Measurements from ENCODE around the gene TUBGCP4.

The TUBGCP4 gene

DNA sequence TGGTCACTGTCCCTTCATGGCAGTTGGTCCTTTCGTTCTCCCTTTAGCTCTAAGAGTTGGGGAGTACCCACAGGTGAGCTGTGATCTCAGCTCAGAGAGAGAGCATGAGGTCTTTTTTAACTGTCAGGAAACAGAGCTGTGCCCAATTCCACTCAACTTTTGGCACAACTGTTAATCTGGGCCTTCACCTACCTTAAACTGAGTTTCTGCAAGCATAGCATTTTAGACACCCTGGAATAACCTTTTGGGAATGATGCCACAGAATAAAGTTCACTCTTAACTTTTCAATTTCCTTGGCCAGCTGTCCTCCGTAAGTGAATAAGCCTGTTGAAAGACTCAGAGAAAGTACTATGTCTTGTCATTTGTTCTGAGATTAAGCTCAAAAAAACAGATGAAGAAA, 35.9 kb downstream of the TUBGCP4 start:
- Histone ChIP-seq H3K27me3 (ENCODE audit: insufficient read depth, low read length) (no peaks in the 10 kb centered on the region), H3K9me3 (ENCODE audit: insufficient read depth, low read depth, low read length) (no peaks in the 10 kb centered on the region), H3K36me3 (ENCODE audit: insufficient read depth, low read depth, low read length) (peaks cover 100% of the 10 kb centered on the region), H3K9ac (ENCODE audit: low read depth, low read length) (no peak overlapping the region; the same call in 1 of the 2 replicates), H3K27ac (ENCODE audit: low read length) (no peak overlapping the region), H3K4me1 (ENCODE audit: insufficient read depth, low read length) (no peaks in the 10 kb centered on the region), H3K4me3 (ENCODE audit: low read length) (no peak overlapping the region)

DNA sequence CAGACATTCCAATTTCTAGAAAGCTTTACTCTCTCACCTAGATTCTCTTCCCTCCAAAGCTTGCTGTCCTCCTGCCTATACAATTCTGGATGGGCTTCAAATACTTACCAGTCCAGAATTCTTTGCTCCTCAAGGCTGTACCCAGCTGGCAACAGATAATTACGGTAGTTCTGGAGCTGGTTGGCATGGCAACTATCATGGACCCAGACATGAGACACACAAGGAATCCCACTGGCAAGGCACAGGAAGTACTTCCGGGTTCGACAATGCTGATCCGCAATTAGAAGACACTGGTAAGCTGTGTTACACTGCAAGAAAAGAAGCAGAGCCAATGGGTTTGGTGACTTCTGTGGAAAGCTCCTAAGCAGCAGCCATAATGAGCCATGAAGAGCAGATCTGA, 37.9 kb downstream of the TUBGCP4 start:
- peaks cover 100% of the 10 kb centered on the region for H3K36me3 ChIP-seq (ENCODE audit: insufficient read depth, low read depth, low read length)
- H3K27ac ChIP-seq (ENCODE audit: low read length): no peak overlapping the region
- no peaks in the 10 kb centered on the region for H3K9me3 ChIP-seq (ENCODE audit: insufficient read depth, low read depth, low read length)
- H3K27me3 ChIP-seq (ENCODE audit: insufficient read depth, low read length): no peaks in the 10 kb centered on the region
- H3K4me3 ChIP-seq (ENCODE audit: low read length): no peak overlapping the region
- H3K9ac ChIP-seq (ENCODE audit: low read depth, low read length): no peak overlapping the region
- no peaks in the 10 kb centered on the region for H3K4me1 ChIP-seq (ENCODE audit: insufficient read depth, low read length)

DNA sequence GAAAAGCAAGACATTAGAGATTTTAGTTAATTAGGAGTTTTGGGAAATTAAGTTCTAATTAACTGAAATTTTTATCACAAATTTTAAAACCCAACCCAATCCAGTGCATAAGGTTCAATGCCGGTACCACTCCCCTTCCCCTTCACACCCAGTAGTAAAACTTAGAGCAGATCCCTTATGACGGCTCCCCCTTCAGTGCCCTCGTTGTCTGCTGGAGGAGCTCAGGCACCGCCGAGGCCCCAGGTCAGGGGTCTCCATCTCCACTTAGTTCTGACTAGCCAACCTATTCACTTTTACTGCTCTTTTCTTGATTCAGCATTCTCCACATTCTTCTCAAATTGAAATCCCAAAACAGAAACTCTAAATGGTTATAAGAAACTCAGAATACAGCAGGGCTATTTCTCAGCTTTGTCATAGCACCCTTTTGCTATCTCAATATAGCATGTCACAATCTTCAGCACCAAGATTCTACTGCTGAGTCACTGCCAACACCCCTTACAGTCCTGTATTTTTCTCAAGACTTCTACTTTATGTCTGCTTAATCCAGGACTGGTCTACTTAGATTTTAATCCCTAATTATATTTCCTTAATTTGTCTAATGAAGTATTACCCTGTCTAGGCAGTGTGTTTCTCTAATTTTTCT, 39.8 kb downstream of the TUBGCP4 start:
- Histone ChIP-seq H3K36me3 (ENCODE audit: insufficient read depth, low read depth, low read length) (peaks cover 100% of the 10 kb centered on the region), H3K9me3 (ENCODE audit: insufficient read depth, low read depth, low read length) (no peaks in the 10 kb centered on the region), H3K27me3 (ENCODE audit: insufficient read depth, low read length) (no peaks in the 10 kb centered on the region), H3K27ac (ENCODE audit: low read length) (no peak overlapping the region), H3K9ac (ENCODE audit: low read depth, low read length) (no peak overlapping the region), H3K4me1 (ENCODE audit: insufficient read depth, low read length) (no peaks in the 10 kb centered on the region), H3K4me3 (ENCODE audit: low read length) (no peak overlapping the region)

DNA sequence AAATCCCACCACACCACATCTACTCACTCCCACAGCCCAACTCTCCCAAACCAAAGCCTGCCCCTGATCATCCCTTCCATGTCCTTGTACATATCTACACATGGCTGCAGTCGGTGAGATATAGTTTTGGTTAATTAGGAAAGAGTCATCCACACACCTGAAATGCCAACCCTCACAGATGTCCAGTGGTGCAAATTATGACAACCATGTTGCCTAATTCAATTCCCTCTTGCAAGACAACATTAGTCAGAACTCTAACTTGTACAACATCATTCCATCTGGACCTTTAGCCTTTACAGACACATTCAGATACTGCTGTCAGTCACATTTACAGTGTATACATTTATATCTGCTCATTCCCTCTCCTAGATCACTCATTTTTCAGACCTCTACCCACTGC, 41.2 kb downstream of the TUBGCP4 start:
- no peak overlapping the region for H3K9ac ChIP-seq (ENCODE audit: low read depth, low read length)
- H3K9me3 ChIP-seq (ENCODE audit: insufficient read depth, low read depth, low read length): no peaks in the 10 kb centered on the region
- H3K36me3 ChIP-seq (ENCODE audit: insufficient read depth, low read depth, low read length): peaks cover 100% of the 10 kb centered on the region
- H3K27me3 ChIP-seq (ENCODE audit: insufficient read depth, low read length): no peaks in the 10 kb centered on the region
- no peaks in the 10 kb centered on the region for H3K4me1 ChIP-seq (ENCODE audit: insufficient read depth, low read length)
- H3K4me3 ChIP-seq (ENCODE audit: low read length): no peak overlapping the region
- no peak overlapping the region for H3K27ac ChIP-seq (ENCODE audit: low read length)

DNA sequence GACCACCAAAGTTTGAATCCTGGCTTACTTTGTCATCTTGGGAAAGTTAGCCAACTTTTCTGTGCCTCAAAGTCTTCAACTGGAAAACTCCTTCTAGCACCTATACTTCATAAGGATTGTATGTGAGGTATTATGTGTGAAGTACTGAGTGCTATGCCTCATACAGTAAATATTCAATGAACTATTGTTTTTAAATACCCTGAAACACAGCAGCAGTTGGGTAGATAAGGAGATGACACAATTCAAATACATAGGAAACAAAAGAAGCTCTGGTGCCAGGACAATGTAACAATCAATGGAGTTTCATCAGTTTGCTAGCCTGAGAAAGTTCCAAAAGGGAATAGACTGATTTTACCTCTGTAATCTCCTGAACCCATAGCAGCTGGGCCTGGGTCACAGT, 43.3 kb downstream of the TUBGCP4 start:
- Histone ChIP-seq H3K4me3 (ENCODE audit: low read length) (no peak overlapping the region), H3K9ac (ENCODE audit: low read depth, low read length) (no peak overlapping the region), H3K9me3 (ENCODE audit: insufficient read depth, low read depth, low read length) (no peaks in the 10 kb centered on the region), H3K36me3 (ENCODE audit: insufficient read depth, low read depth, low read length) (peaks cover 98% of the 10 kb centered on the region), H3K27ac (ENCODE audit: low read length) (no peak overlapping the region), H3K4me1 (ENCODE audit: insufficient read depth, low read length) (no peaks in the 10 kb centered on the region), H3K27me3 (ENCODE audit: insufficient read depth, low read length) (no peaks in the 10 kb centered on the region)

DNA sequence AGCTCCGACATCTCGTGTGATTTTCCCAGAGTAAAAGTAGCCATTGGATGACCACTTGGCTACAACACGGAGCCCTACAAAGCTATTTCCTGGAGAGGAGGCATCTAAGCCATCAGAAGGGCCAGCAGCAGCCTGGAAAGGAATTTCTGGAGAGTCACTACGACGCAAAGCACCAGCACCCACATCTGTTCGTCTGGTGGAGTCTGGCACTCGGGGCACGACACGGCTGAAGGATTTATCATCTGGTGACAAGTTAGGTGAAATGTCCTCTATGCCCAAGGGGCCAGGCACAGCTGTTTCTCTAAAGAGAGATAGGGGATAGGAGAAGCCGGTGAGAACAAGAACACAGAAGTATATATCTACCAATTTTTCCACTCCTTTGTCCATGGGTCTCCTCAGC, 49.5 kb downstream of the TUBGCP4 start:
- H3K4me3 ChIP-seq (ENCODE audit: low read length): no peak overlapping the region
- no peak overlapping the region for H3K9ac ChIP-seq (ENCODE audit: low read depth, low read length)
- H3K9me3 ChIP-seq (ENCODE audit: insufficient read depth, low read depth, low read length): no peaks in the 10 kb centered on the region
- H3K27ac ChIP-seq (ENCODE audit: low read length): no peak overlapping the region
- H3K4me1 ChIP-seq (ENCODE audit: insufficient read depth, low read length): no peaks in the 10 kb centered on the region
- H3K27me3 ChIP-seq (ENCODE audit: insufficient read depth, low read length): no peaks in the 10 kb centered on the region
- H3K36me3 ChIP-seq (ENCODE audit: insufficient read depth, low read depth, low read length): peaks cover 98% of the 10 kb centered on the region

DNA sequence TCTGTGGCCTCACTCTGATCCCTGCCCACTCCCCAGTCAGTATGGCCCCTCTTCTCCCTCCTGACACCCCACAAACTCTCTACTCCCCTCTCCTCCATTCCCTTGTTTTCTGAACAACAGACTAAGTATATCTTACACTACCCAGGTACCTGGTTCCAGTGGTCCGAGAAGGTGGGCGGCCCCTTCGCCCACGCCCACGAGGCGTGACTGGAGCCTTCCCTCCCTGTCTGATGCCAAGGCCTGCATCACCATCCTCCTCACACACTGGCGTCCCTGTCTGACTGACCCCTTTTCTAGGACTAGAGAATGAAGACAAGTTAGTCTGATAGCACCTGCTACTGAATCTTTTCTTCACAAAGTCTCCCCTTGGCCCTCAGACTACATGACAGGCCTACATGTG, 50.0 kb downstream of the TUBGCP4 start:
- Histone ChIP-seq H3K27ac (ENCODE audit: low read length) (no peak overlapping the region), H3K9me3 (ENCODE audit: insufficient read depth, low read depth, low read length) (no peaks in the 10 kb centered on the region), H3K36me3 (ENCODE audit: insufficient read depth, low read depth, low read length) (peaks cover 96% of the 10 kb centered on the region), H3K9ac (ENCODE audit: low read depth, low read length) (no peak overlapping the region), H3K4me3 (ENCODE audit: low read length) (no peak overlapping the region), H3K4me1 (ENCODE audit: insufficient read depth, low read length) (no peaks in the 10 kb centered on the region), H3K27me3 (ENCODE audit: insufficient read depth, low read length) (no peaks in the 10 kb centered on the region)

DNA sequence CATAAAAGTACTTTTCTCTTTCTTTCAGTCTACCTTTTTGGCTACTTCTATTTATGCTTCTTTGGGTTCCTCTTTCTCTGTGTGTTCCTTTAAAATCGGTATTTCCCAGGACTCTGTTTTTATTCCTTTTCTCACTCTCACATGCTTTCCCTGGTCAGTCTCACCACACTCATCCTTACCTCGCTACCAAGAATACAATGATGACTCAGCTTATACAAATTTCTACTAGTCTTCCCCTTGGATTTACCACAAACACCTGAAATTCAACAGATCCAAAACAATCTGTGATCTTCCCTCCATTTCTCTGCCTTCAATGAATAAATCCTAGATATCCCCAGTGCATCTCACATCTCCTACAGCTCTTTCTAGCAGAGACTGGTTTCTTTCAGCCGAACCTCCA, 52.9 kb downstream of the TUBGCP4 start:
- H3K4me3 ChIP-seq (ENCODE audit: low read length): no peak overlapping the region
- H3K27me3 ChIP-seq (ENCODE audit: insufficient read depth, low read length): no peaks in the 10 kb centered on the region
- no peak overlapping the region for H3K27ac ChIP-seq (ENCODE audit: low read length)
- H3K4me1 ChIP-seq (ENCODE audit: insufficient read depth, low read length): no peaks in the 10 kb centered on the region
- no peak overlapping the region for H3K9ac ChIP-seq (ENCODE audit: low read depth, low read length)
- no peaks in the 10 kb centered on the region for H3K9me3 ChIP-seq (ENCODE audit: insufficient read depth, low read depth, low read length)
- peaks cover 98% of the 10 kb centered on the region for H3K36me3 ChIP-seq (ENCODE audit: insufficient read depth, low read depth, low read length)

DNA sequence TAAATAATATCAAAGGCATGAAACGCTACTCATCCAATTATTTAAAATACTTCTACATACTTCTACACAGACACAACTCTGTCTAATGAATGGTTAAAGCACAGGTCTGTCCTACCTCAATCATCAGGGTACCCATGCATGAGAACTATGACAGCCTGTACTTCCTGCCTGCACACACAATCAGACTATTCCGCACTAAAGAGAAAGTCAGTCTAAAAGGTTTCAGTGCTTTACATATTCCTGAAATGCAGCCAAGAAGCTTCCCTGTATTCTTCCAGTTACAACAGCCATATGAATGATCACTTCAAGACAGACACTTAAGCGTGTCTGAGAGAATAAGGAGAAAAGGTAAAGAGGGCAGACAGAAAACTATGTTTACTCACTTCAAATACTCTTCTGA, 58.8 kb downstream of the TUBGCP4 start:
- Histone ChIP-seq H3K27me3 (ENCODE audit: insufficient read depth, low read length) (no peaks in the 10 kb centered on the region), H3K4me3 (ENCODE audit: low read length) (no peak overlapping the region), H3K36me3 (ENCODE audit: insufficient read depth, low read depth, low read length) (peaks cover 98% of the 10 kb centered on the region), H3K27ac (ENCODE audit: low read length) (no peak overlapping the region), H3K9me3 (ENCODE audit: insufficient read depth, low read depth, low read length) (no peaks in the 10 kb centered on the region), H3K4me1 (ENCODE audit: insufficient read depth, low read length) (no peaks in the 10 kb centered on the region), H3K9ac (ENCODE audit: low read depth, low read length) (no peak overlapping the region)

DNA sequence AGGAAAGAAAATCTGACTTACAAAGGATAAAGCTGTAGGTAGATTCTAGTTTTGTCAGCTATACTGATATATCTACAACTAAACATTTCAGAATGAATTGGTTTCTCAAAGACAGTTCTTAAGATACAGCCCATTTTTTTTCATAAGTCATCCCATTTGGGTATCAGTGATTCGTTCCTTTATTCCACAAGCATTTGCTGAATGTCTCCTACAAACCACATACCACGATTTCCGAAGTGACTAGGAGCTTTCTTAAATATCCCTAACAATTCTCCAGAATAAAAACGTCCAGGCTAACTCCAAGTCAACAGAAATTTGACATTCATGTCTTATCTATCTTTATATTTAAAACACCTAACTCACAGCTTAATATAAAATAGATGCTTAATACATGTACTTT, 62.3 kb downstream of the TUBGCP4 start:
- Histone ChIP-seq H3K27me3 (ENCODE audit: insufficient read depth, low read length) (no peaks in the 10 kb centered on the region), H3K36me3 (ENCODE audit: insufficient read depth, low read depth, low read length) (peaks cover 98% of the 10 kb centered on the region), H3K9ac (ENCODE audit: low read depth, low read length) (no peak overlapping the region), H3K27ac (ENCODE audit: low read length) (no peak overlapping the region), H3K4me3 (ENCODE audit: low read length) (no peak overlapping the region), H3K9me3 (ENCODE audit: insufficient read depth, low read depth, low read length) (no peaks in the 10 kb centered on the region), H3K4me1 (ENCODE audit: insufficient read depth, low read length) (no peaks in the 10 kb centered on the region)

DNA sequence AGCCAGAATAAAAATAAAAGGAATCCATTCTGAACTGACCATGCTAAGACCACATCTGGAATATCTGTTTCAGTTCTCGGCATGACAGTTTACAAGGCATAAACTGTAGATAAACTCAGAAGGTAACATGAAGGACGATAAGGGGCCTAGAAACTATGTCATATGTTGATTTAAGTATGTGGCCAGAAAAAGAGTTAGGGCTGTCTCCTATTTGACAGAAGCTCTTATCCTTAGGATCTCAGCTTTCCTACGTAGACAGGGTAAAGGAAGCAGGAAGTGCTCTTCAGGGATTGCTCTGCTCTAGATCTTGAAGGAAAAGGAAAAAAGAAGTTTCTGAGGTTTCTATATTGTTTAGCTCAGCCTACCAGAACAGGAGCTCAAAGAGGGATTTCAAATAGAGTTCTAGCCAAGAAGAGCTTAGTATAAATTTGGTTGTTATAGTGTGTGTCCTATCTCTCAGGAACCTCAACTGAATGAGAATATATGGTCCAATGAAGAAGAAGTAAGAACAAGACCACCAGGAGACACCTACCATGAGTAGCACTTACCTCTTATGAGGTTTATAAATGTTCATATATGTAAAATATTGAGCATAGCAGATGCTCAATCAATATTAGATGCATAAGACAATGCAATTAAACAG, 62.9 kb downstream of the TUBGCP4 start:
- Histone ChIP-seq H3K9me3 (ENCODE audit: insufficient read depth, low read depth, low read length) (no peaks in the 10 kb centered on the region), H3K27ac (ENCODE audit: low read length) (no peak overlapping the region), H3K4me1 (ENCODE audit: insufficient read depth, low read length) (no peaks in the 10 kb centered on the region), H3K9ac (ENCODE audit: low read depth, low read length) (no peak overlapping the region), H3K36me3 (ENCODE audit: insufficient read depth, low read depth, low read length) (peaks cover 98% of the 10 kb centered on the region), H3K27me3 (ENCODE audit: insufficient read depth, low read length) (no peaks in the 10 kb centered on the region), H3K4me3 (ENCODE audit: low read length) (no peak overlapping the region)

DNA sequence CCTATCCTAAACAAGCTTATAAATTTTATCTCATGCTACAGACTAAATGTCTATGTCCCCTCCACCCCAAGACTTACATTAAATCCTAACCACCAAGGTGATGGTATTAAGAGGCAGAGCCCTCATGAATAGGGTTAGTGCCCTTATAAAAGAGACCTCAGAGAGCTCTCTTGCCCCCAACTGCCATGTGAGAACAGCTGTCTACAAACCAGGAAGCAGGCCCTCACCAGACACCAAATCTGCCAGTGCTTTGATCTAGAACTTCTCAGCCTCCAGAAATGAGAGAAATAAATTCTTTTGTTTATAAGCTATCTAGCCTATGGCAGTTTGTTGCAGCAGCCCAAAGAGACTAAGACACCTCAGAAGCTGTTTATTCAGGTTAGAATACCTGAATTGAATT, 63.5 kb downstream of the TUBGCP4 start:
- Histone ChIP-seq H3K36me3 (ENCODE audit: insufficient read depth, low read depth, low read length) (peaks cover 98% of the 10 kb centered on the region), H3K4me1 (ENCODE audit: insufficient read depth, low read length) (no peaks in the 10 kb centered on the region), H3K4me3 (ENCODE audit: low read length) (no peak overlapping the region), H3K9ac (ENCODE audit: low read depth, low read length) (no peak overlapping the region), H3K27me3 (ENCODE audit: insufficient read depth, low read length) (no peaks in the 10 kb centered on the region), H3K9me3 (ENCODE audit: insufficient read depth, low read depth, low read length) (no peaks in the 10 kb centered on the region), H3K27ac (ENCODE audit: low read length) (no peak overlapping the region)
